GM12864 (cell line): ENCODE results near the gene FLCN.

Source experiments
- DNase-seq: peaks from one replicate; pipeline ENCODE4 v3.0.0-alpha.2; 2011; ENCODE audit warnings: low read depth
- H3K4me3 ChIP-seq: 2 replicates; pipeline ENCODE4 v1.5.1; 2011; ENCODE audit warnings: mild to moderate bottlenecking, low read depth, low read length, control low read depth
- CTCF ChIP-seq: IDR thresholded peaks from 2 replicates; pipeline ENCODE4 v1.5.1; 2011; ENCODE audit warnings: low read depth, mild to moderate bottlenecking, moderate library complexity, low read length, control low read depth, inconsistent platforms; ENCODE audit errors: missing control alignments

Gene FLCN

GRCh38 chr17:17180141-17180603, 56.8 kb downstream of the FLCN start:
- TF ChIP-seq CTCF: no peak
- no peak overlapping the region for H3K4me3 ChIP-seq
- no peak for DNase-seq

GRCh38 chr17:17179371-17179827, 57.6 kb downstream of the FLCN start:
- no peak overlapping the region for H3K4me3 ChIP-seq
- no peak for TF ChIP-seq CTCF
- DNase-seq: peak; percentile 46

GRCh38 chr17:17177176-17177575, 59.8 kb downstream of the FLCN start:
- no peak overlapping the region for H3K4me3 ChIP-seq
- no peak for DNase-seq
- TF ChIP-seq CTCF: no peak

GRCh38 chr17:17176341-17176740, 60.6 kb downstream of the FLCN start:
- no peak for TF ChIP-seq CTCF
- DNase-seq: no peak
- no peak overlapping the region for H3K4me3 ChIP-seq

GRCh38 chr17:17175917-17176316, 61.1 kb downstream of the FLCN start:
- no peak for DNase-seq
- H3K4me3 ChIP-seq: no peak overlapping the region
- TF ChIP-seq CTCF: no peak

DNA sequence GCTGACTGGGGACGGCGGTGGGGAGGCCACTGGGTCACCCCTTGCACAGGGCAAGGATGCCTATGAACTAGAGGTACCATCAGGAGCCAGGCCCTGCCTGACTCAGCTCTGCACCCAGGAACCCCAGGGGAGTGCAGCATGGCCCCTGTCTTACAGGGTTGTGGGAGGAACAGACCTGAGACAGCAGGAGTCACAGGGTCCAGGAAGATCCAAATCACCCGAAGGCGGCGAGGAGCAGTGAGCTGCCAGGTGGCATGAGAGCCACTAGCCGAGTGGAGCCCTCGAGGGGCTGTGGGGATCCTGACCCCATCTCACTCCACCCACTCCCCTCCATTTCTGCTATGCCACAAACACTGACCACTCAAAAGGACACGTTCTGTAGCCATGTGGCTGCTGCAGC, 61.6 kb downstream of the FLCN start:
- TF ChIP-seq CTCF: no peak
- H3K4me3 ChIP-seq: no peak overlapping the region
- no peak for DNase-seq

- no peak for DNase-seq
- TF ChIP-seq CTCF: no peak
- no peak overlapping the region for H3K4me3 ChIP-seq
Measured at GRCh38 chr17:17173921-17174320, 63.0 kb downstream of the FLCN start.
